DMS53 treated with DMSO at 0.1 percent for 48 hours (cell line): ENCODE measurements around the gene COG1.
"Not testable (repeated sequence)": the region's sequence is repeated elsewhere in the genome, so short reads cannot be mapped to it uniquely, and the experiment has no call there.

ENCODE experiments used
- DNase-seq: peaks from one replicate; lab custom pipeline; 2025; ENCODE audit not compliant: unreplicated experiment; lab: John Stamatoyannopoulos, UW

The COG1 gene

GRCh38 chr17:73192894-73193701 is at the start of gene COG1:
Gene COG1, plus strand, starts transcription at chr17:73193055. Its CDS starts 15 bp downstream, at chr17:73193070.
- DNase-seq, result peak; percentile 49

- DNase-seq, result not testable (repeated sequence)
Observed at GRCh38 chr17:73144209-73144608, 48.6 kb upstream of the COG1 start.

DNA sequence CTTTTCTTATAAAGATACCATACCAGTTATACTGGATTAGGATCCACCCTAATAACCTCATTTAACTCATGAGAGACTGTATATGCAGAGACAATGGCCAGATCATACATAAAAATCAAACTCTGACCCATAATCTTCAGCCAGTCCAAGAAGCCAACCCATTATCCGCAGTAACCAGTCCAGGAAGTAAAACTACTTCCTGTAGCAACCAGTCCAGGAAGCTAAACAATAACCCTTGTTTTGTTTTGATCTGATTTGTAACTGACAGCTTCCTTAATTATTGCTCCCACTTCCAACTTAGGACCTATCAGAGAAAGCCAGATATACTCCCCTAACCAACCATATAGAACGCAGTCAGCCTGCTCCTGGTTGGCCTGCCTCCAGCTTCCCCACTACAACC is 47.2 kb upstream of the COG1 start:
- DNase-seq, result no peak

- DNase-seq, result not testable (repeated sequence)
Observed at GRCh38 chr17:73147791-73148190, 45.1 kb upstream of the COG1 start.

- DNase-seq, result no peak
Observed at GRCh38 chr17:73148540-73149334, 44.1 kb upstream of the COG1 start.

GRCh38 chr17:73150622-73151300 is 42.1 kb upstream of the COG1 start:
- DNase-seq, result not testable (repeated sequence)

DNA sequence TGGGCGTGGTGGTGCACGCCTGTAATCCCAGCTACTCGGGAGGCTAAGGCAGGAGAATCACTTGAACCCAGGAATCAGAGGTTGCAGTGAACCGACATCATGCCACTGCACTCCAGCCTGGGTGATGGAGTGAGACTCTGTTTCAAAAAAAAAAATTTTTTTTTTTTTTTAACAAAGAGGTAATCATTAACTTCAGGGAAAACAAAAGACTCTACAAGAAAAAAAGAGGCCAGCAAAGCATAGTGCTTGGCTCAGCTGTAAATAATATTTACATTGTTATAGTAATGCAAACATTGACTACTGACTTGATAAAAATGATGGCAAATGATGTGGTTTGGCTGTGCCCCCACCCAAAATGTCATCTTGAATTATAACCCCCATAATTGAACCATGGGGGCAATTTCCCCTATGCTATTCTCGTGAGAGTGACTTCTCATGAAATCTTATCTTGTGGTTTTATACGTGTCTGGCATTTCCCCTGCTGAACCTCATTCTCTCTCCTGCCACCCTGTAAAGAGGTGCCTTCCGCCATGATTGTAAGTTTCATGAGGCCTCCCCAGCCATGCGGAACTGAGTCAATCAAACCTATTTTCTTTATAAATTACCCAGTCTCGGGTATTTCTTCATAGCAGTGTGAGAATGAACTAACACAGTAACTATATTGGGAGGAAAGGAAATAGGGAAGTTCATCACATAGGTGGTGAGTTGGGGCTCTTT is 40.8 kb upstream of the COG1 start:
- DNase-seq, result peak; percentile 93

DNA sequence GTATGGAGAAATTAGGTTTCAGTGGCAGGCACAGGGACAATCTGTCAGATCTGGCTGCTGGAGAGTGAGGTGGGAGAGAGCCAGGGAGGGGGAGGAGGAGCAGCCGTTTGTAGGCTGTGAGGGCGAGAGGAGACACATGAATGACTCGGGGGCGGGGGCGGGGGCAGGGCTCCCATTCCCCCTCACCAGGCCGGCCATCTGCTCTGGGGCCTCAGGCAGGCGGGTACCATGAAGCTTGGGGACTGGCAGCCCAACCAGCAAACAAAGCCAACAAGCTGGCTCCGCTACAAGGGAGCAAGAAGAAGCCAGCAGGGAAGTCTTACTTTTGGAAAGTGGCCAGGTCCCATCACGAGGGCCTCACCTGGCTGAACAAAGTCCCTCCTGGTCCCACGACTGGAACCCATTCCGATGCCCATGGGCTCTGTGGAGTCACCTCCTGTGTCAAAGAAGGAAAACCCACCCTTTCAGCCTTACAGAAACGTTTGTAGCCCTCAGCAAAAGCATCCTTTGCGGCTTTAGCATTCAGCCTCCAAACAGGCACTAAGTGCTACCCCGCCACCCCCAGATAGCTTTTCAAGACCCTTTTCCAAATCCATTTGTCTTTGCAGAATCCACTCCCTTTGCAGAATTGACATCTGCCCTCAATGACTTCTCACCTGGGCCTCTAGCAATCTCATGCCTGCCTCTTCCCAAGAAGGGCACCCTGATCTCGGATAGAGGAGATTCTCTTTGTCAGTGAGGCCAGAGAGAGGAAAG is 37.3 kb upstream of the COG1 start:
- no peak for DNase-seq

DNA sequence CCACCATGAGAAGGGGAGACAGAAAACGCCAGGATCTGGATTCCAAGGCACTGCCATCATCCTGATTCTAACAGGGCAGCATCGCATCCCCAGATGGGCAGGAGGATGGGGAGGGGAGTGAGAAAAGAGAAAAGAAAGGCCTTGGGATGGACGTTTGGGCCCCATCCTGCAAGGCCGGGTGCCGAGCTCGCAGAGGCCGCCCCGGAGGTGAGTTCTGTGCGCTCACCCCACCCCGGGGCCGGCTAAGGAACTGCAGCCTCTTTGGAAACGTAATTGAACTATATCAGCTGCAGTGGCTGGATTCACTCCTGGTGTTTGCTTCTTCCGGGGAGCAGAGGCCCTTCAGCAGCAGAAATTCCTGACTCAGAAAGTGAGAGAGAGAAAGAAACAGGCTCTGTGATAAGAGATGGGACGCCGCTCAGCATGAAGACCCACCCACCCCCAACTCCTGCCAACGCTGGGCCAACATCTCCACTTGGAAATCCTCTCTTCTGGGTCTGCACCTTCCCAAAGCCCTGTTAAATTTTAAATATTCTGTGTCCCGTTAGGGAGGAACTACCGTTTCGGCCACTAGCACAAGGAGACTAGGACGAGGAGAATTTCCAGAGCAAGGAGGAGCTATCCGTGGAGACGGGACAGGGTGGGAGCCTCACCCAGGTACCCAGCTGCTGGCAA is 36.6 kb upstream of the COG1 start:
- peak; percentile 80 for DNase-seq

GRCh38 chr17:73156887-73157520 is 35.9 kb upstream of the COG1 start:
- no peak for DNase-seq

- no peak for DNase-seq
Observed at GRCh38 chr17:73157521-73157890, 35.3 kb upstream of the COG1 start.

DNA sequence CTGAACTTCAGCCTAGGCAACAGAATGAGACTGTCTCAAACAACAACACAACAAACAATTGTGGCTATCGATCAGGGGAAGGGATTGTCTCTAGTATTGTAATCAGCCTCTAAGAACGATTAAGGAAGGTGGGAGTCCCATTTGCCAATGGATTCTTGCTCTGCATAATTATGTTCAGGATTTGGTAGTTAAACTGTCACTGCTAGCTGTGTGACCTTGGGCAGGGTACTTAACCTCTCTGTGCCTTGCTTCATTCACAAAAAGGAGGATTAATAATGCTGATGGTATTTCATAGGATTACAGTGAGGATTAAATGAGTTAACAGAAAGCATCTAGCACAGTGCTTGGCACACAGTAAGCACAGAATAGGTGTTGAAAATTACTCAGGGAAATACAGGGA is 34.7 kb upstream of the COG1 start:
- no peak for DNase-seq

DNA sequence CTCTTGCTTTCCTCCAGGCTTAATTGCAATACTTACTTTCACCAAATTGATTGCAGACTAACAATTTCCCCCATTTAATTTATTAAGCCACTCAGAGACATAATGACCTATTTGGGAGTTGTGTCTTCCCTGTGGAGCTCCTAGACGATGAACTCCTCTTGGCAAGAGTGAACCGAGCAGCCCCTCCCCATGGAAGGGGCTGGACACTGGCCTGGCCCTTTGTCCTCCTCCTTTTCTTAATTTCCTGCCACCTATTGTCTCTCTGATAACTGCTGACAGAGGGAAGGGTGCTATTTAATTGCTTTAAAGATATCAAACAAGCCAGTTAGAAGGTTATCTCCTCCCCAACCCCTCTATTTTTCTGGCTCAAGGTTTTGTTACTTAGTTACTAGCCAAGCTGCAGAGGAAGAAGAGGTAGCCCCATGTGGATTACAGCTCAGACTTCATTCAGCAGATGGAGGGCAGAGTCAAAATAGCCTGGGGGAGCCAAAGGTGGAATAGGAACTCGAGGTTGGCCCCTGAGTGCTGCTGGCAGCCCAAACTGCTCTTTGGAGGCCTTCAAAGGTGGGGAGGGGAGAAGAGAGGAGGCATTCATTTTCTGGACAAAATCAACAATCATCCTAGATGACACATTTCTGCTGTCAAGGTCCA is 31.8 kb upstream of the COG1 start:
- no peak for DNase-seq

DNA sequence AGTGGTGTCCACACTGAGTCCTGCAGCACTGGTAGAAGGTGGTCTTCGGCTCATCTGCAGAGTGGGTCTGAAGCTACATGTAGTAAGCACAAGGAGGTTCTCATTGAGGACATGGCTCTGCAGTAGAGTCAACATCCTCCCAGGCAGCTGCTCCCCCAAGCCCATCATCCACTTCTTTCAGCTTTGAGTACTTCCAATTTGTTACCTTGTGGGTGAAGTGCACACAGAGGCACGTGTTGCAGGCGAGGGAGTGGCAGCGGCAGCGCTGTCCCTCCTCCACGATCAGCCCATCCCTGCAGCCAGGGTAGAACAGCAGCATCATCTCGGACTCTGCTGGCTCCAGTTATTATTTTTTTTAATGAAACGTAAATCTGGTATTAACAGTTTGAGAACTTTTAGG is 29.8 kb upstream of the COG1 start:
- no peak for DNase-seq

- DNase-seq, result no peak
Observed at GRCh38 chr17:73165616-73166404, 27.0 kb upstream of the COG1 start.

DNA sequence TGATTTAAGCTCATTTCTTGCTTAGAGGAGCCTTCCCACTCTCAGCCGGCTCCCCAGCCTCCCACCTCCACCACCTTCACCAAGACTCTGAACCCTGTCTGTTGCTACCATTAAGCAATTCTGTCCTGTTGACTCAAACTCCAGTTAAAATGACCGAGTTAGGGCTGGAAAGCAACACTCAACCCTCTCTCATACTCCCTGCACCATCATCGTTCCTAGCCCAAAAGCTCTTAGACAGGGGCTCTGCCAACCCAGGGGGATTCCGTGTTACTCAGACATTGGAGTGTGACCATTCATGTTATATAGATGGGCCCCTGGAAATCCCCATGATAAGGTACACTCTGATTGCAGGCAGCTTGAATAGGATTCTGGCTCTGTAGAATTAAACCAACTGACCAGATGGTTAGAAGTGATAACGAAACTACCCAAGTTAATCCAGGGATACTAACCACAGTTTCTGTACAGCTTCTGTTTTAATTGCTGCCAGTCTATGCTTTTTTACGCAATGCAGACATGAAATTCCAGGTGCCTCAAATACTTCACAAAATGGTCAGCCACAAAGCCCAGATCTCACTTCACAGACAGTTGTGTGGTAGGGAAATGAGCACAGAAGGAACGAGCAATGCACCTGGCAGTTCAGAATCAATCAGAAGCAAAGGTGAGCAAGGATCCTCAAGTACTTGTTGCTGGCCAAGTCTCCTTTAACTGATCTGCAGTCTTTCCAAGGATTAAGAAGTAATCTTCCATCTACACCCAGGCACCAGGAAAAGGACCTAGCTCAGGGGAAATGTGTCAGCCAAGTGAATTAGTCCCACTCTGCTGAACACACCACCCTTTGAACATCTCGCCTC is 25.9 kb upstream of the COG1 start:
- DNase-seq, result no peak

GRCh38 chr17:73168667-73169066 is 24.2 kb upstream of the COG1 start:
- DNase-seq, result no peak
